Measurements from ENCODE around the gene ADARB1. TPM values are rescaled to one million over a fixed set of nuclear protein-coding genes. Genes with fewer than 3 reads are reported as not detected.

Gene ADARB1
- total RNA-seq, 1 experiment from 2014 or later, result 31.9 TPM

DNA sequence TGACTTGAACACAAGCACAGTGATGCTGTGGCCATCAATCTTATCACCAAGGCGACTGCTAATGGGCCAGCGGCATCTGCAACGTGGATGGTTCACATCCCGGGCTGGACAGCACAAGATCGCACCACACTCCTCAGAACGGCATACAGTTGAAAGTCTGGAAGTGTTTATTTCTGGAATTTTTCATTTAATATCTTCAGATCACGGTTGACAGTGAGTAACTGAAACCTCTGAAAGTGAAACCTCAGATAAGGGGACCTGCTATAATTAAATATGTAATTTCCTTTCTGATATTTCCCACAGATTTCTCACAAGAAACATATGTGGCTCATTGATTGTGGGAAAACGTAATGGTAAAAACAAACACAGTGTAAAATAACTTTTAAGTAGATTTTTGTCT lies 129.6 kb downstream of the ADARB1 start:
- Histone ChIP-seq H3K9me3 (ENCODE audit: low read depth, low read length, poor library complexity, severe bottlenecking) (no peaks in the 10 kb centered on the region), H3K27me3 (replicated peaks; ENCODE audit: insufficient read depth, low read depth, low read length, poor library complexity) (no peaks in the 10 kb centered on the region), H3K4me1 (ENCODE audit: insufficient read depth, low read length, poor library complexity, severe bottlenecking) (no peaks in the 10 kb centered on the region), H3K4me3 (ENCODE audit: low read depth, low read length, poor library complexity, severe bottlenecking) (no peak overlapping the region), H3K36me3 (ENCODE audit: insufficient read depth, low read length, poor library complexity, severe bottlenecking) (peaks cover 4% of the 10 kb centered on the region), H3K27ac (ENCODE audit: low read depth, low read length, poor library complexity, severe bottlenecking) (no peak overlapping the region)
- DNase-seq (ENCODE audit: low spot score), result no peak
- intact Hi-C loops (cut with micrococcal nuclease; ENCODE audit: unreplicated experiment), result no loop called here
- CTCF ChIA-PET, result no interaction called here
- no TSS peak for BruUV-seq (replicated peaks)
- TF ChIP-seq, protein P1, sequence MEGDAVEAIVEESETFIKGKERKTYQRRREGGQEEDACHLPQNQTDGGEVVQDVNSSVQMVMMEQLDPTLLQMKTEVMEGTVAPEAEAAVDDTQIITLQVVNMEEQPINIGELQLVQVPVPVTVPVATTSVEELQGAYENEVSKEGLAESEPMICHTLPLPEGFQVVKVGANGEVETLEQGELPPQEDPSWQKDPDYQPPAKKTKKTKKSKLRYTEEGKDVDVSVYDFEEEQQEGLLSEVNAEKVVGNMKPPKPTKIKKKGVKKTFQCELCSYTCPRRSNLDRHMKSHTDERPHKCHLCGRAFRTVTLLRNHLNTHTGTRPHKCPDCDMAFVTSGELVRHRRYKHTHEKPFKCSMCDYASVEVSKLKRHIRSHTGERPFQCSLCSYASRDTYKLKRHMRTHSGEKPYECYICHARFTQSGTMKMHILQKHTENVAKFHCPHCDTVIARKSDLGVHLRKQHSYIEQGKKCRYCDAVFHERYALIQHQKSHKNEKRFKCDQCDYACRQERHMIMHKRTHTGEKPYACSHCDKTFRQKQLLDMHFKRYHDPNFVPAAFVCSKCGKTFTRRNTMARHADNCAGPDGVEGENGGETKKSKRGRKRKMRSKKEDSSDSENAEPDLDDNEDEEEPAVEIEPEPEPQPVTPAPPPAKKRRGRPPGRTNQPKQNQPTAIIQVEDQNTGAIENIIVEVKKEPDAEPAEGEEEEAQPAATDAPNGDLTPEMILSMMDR (conservative IDR thresholded peaks at IDR 0.05; ENCODE audit: low read depth, low read length), result no peak
- no peak for TF ChIP-seq EZH2 (IDR thresholded peaks at IDR 0.05; ENCODE audit: borderline replicate concordance, low read depth, low read length, poor library complexity, severe bottlenecking)
- POLR2A ChIA-PET (ENCODE audit: low non-redundant PET), result no interaction called here

DNA sequence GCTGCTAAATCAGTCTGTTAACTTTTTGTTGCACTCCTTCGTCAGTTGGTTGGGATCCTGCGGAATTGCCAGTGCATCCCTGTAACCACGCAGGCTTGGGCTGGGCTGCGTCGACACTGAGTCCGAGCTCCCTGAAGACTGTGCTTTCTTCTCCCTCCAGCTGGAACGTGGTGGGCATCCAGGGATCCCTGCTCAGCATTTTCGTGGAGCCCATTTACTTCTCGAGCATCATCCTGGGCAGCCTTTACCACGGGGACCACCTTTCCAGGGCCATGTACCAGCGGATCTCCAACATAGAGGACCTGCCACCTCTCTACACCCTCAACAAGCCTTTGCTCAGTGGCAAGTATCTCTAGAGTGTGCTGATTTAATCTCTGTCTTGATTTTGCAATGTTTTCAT lies 130.0 kb downstream of the ADARB1 start:
- H3K4me1 ChIP-seq (ENCODE audit: insufficient read depth, low read length, poor library complexity, severe bottlenecking), result no peaks in the 10 kb centered on the region
- CTCF ChIA-PET, result no interaction called here
- H3K36me3 ChIP-seq (ENCODE audit: insufficient read depth, low read length, poor library complexity, severe bottlenecking), result peaks cover 4% of the 10 kb centered on the region
- POLR2A ChIA-PET (ENCODE audit: low non-redundant PET), result no interaction called here
- BruUV-seq (replicated peaks), result no TSS peak
- H3K4me3 ChIP-seq (ENCODE audit: low read depth, low read length, poor library complexity, severe bottlenecking), result no peak overlapping the region
- TF ChIP-seq, protein P1 (conservative IDR thresholded peaks at IDR 0.05; ENCODE audit: low read depth, low read length), result no peak
- TF ChIP-seq EZH2 (IDR thresholded peaks at IDR 0.05; ENCODE audit: borderline replicate concordance, low read depth, low read length, poor library complexity, severe bottlenecking), result no peak
- intact Hi-C loops (cut with micrococcal nuclease; ENCODE audit: unreplicated experiment), result no loop called here
- no peak overlapping the region for H3K27ac ChIP-seq (ENCODE audit: low read depth, low read length, poor library complexity, severe bottlenecking)
- H3K9me3 ChIP-seq (ENCODE audit: low read depth, low read length, poor library complexity, severe bottlenecking), result no peaks in the 10 kb centered on the region
- DNase-seq (ENCODE audit: low spot score), result no peak
- no peaks in the 10 kb centered on the region for H3K27me3 ChIP-seq (replicated peaks; ENCODE audit: insufficient read depth, low read depth, low read length, poor library complexity)

DNA sequence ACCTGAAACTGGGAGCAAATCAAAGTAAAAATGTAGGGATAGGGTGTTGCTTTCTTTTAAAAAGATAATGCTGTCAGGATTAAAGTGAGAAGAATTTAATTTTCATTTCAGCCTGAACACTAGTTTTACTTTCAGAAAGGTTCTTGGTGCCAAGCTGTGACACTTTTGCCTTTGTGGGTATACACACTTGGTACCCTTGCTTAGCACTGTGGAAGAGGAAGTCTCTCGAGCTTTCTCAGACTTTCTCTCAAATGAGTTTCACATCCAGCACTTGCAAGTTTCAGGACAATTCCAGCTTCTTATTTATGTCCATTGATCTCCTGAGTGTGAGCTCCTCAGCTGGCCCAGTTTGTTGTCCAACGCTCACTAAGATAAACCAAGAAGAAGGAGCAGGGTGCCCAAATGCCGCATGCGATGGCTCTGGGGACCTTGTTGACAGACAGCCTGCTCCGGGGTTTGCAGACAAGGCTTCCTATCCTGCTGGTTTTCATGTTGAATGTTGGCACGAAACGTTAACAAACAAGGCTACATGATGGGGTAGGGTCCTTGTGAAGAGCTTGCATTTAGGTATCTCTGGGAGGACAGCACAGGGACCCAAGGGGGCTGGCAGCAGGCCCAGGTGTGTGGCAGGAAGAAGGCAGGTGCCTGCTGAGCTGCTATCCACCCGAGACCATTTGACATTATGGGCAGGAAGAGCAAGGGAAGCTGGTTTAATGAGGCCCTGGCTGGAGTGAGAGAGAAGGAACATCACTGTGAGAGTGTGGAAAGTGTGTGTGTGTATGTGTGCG lies 133.7 kb downstream of the ADARB1 start:
- BruUV-seq (replicated peaks), result no TSS peak
- peaks cover 4% of the 10 kb centered on the region for H3K36me3 ChIP-seq (ENCODE audit: insufficient read depth, low read length, poor library complexity, severe bottlenecking)
- H3K27me3 ChIP-seq (replicated peaks; ENCODE audit: insufficient read depth, low read depth, low read length, poor library complexity), result no peaks in the 10 kb centered on the region
- ChIA-PET CTCF (no interaction called here), POLR2A (ENCODE audit: low non-redundant PET) (interaction anchor here (0.6 kb wide), 1 partner anchor 131 kb away, joined by 4 read pairs; no protein-coding TSS in a partner anchor)
- no peaks in the 10 kb centered on the region for H3K9me3 ChIP-seq (ENCODE audit: low read depth, low read length, poor library complexity, severe bottlenecking)
- intact Hi-C loops (cut with micrococcal nuclease; ENCODE audit: unreplicated experiment), result no loop called here
- no peak for DNase-seq (ENCODE audit: low spot score)
- no peaks in the 10 kb centered on the region for H3K4me1 ChIP-seq (ENCODE audit: insufficient read depth, low read length, poor library complexity, severe bottlenecking)
- no peak overlapping the region for H3K4me3 ChIP-seq (ENCODE audit: low read depth, low read length, poor library complexity, severe bottlenecking)
- TF ChIP-seq, protein P1 (conservative IDR thresholded peaks at IDR 0.05; ENCODE audit: low read depth, low read length), result no peak
- no peak for TF ChIP-seq EZH2 (IDR thresholded peaks at IDR 0.05; ENCODE audit: borderline replicate concordance, low read depth, low read length, poor library complexity, severe bottlenecking)
- no peak overlapping the region for H3K27ac ChIP-seq (ENCODE audit: low read depth, low read length, poor library complexity, severe bottlenecking)
